HG02885 (cell line): ENCODE measurements around the gene SCFD2.
A peak's percentile ranks its signal among the peaks of the same experiment; 100 is the strongest.
"Not testable (repeated sequence)": the region's sequence is repeated elsewhere in the genome, so short reads cannot be mapped to it uniquely, and the experiment has no call there.

Source experiments
- ATAC-seq: cut with Tn5 transposase; IDR thresholded peaks from one replicate; pipeline ENCODE4 v1.9.1; 2021; ENCODE audit warnings: mild to moderate bottlenecking; ENCODE audit not compliant: unreplicated experiment, poor library complexity

SCFD2 gene

DNA sequence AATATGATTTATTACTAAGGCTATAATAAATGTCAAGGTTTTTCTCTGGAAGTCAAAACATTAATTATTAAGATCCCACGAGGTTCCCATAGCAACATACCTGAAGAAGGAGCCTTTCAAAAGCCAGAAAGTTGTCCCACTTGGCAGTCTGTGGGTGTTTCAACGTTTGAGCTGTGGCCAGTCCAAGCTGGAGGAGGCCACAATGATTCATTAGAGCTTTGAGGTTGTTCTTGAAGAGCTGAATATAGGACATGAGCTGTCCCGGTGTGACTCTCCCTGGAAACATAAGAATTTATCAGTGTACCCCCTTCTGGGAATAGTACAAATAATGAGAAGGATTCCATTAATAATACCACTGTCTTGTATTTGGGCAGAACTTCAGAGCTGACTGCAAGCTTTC is 92.1 kb downstream of the SCFD2 start:
- no peak for ATAC-seq

DNA sequence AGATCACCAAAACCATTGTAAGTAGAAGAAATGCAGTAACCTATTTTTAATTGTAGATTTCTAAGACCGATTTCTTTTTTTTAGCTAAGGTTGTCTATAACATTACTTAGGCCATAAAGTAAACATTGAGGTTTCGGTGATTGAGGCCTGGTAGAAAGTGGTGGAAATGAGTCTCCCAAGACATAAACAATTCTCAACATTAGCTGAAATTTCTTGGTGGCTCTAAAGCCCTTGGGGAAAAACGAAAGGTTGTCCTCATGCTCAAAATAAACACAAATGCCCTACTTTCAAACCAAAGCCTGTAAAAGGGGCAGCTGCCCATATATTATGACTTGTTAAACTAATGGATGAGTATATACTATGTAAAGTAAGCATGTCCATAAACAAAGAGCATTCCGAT is 98.8 kb downstream of the SCFD2 start:
- no peak for ATAC-seq

DNA sequence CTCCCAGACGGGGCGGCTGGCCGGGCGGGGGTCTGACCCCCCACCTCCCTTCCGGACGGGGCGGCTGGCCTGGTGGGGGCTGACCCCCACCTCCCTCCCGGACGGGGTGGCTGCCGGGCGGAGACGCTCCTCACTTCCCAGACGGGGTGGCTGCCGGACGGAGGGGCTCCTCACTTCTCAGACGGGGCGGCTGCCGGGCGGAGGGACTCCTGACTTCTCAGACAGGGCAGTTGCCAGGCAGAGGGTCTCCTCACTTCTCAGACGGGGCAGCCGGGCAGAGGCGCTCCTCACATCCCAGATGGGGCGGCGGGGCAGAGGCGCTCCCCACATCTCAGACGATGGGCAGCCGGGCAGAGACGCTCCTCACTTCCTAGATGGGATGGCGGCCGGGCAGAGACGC is 109.9 kb downstream of the SCFD2 start:
- not testable (repeated sequence) for ATAC-seq

DNA sequence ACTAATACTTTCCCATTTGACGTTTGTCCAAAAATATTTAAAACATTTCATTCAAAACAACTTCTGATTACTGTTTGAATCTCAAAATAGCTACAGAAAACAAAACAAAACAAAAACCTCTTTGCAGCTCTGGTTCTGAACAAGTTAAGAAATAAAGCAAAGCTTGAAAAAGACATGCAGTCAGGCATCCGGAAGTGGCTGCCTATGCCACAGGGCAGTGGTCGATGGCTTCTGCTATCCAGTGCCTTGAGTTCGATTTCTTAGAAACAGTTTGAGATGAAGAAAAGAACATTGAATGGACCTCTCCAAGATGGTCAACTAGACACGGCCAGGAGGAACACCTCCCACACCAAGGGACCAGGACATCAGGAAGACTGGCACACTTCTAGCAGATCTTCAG is 125.3 kb downstream of the SCFD2 start:
- ATAC-seq: no peak

DNA sequence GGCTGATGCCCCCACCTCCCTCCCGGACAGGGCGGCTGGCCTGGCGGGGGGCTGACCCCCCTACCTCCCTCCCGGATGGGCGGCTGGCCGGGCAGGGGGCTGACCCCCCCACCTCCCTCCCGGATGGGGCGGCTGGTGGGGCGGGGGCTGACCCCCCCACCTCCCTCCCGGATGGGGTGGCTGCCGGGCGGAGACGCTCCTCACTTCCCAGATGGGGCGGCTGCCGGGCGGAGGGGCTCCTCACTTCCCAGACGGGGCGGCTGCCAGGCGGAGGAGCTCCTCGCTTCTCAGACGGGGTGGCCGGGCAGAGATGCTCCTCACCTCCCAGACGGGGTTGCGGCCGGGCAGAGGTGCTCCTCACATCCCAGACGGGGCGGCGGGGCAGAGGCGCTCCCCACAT is 127.5 kb downstream of the SCFD2 start:
- not testable (repeated sequence) for ATAC-seq

DNA sequence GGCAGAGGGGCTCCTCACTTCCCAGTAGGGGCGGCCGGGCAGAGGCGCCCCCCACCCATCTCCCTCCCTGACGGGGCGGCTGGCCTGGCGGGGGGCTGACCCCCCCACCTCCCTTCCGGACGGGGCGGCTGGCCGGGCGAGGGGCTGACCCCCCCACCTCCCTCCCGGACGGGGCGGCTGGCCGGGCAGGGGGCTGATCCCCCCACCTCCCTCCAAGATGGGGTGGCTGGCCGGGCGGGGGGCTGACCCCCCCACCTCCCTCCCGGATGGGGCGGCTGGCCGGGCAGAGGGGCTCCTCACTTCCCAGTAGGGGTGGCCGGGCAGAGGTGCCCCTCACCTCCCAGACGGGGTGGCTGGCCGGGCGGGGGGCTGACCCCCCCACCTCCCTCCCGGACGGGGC is 128.1 kb downstream of the SCFD2 start:
- ATAC-seq: not testable (repeated sequence)

DNA sequence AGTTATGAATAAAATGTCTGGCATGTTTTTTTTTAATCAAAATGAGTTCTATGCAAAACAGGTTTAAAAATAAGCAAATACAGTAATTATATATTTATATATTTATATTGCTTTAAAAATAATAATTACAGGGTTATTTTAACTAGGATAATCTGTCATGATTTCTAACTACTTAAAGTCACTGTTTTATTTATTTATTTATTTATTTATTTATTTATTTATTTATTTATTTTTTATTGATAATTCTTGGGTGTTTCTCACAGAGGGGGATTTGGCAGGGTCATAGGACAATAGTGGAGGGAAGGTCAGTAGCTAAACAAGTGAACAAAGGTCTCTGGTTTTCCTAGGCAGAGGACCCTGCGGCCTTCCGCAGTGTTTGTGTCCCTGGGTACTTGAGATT is 129.2 kb downstream of the SCFD2 start:
- not testable (repeated sequence) for ATAC-seq

DNA sequence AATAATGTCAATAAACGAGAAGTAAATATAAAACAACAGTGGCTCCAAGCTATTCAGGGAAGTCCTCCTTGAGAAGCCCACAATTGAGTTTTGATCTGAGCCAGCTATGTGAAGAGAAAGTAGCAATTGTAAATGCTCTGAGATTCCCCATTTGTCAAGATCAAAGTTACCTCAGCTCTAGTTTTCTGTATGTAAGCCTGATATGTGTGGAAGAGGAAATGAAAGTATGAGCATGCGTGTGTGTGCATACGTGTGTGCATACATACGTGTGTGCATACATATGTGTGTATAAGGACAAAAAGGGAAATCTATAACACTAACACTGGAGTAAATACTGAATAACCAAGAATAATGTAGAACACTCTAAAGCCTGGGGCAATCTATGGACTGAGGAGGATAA is 130.3 kb downstream of the SCFD2 start:
- ATAC-seq: peak; percentile 92

DNA sequence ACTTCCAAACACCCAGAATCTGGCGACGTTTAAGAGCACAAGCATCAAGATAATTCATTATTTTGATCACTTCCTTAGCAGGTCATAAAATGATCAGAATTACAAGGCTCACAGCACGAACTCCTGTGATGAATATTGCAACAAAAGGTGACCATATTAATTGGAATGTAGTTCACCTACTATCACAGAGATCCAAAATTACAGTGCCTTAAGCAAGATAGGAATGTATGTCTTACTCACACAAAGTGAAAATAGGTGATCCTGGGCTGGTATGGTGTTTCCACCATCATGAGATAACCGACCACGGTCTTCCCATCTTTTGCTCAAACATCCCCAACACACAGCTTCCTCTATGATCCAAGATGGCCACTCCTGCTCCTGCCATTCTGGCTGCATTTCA is 131.2 kb downstream of the SCFD2 start:
- ATAC-seq: no peak

DNA sequence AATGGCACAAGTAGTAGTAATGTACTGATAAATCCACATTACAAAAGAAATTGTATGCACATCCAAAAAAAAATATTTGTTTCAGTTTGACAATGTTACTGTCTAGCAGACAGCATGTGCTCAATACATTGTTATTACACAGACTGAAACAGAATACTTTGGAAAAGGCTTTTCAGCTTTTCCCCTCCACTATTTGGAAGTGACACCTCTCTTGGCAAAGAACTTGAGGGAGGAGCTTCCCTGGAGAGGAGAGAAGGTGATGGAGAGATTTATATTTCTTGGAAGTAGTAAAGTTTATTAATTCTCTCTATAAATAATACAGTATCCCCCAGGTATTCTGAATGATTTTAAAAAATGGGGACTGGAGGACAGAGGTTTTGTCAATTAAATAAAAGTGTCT is 131.8 kb downstream of the SCFD2 start:
- no peak for ATAC-seq

DNA sequence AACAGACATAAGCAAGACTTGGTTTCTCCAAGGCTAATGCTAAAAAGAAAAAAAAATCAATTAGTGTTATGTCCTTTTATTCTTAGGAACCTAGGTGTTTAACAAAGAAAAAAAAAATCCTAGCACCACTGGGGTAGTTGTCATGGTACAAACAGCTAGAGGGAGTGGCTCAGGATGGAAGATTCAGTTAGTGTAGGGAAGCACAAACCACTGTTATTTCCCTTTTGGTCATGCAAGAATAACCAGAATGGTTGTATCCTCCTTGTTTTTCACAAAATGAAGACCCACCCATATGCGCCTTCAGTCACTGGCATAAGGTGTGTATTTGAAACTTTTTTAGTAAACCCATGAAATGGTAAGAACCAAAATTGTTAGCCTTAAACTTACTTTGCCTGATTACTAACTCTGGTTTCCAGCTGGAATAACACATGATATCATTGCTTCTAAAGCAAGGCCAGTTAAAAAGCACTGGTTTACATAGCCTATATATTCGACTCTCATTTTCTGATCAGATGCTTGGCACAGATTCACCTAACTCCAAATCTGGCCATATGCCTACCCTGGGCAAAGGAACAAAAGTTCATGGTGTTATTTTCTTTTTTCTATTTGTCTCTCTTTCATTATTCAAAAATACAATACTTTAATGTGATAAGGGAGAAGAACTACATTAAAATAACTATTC is 132.6 kb downstream of the SCFD2 start:
- ATAC-seq: no peak

DNA sequence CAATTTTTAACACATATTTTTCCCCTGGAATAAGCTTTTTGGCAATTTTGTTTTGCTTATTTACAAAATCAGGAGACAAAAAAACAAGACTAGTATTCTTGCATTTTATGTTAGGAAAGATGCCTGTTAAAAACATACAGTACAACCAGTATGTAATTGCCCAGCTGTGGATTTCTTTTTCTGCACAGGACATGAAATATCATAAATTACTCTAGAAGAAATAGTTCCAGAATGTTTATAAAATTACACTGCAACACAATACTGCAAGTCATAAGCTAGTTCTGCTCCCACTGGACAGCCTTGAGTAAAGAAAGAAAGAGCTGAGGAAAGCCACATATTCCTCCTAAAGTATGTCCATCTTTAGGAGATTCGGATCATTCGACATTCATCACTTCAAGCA is 133.5 kb downstream of the SCFD2 start:
- ATAC-seq: no peak

DNA sequence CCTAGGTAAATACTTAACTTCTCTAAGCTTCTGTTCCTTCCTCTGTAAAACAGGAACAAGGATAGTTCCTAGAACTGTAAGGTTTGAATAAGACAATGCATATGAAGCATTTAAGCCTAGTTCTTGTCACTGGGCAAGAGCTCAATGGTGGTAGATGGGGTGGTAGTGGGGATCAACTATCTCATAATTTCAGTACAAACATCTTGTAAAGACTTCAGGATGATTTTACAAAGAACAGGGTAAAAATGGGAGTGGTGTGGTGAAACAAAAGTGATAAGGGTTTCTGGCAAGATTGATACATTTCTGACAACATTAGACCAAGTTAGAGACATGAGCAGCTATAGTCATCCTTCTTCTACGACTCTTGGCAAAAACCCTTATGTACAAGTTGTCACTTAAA is 137.8 kb downstream of the SCFD2 start:
- no peak for ATAC-seq

DNA sequence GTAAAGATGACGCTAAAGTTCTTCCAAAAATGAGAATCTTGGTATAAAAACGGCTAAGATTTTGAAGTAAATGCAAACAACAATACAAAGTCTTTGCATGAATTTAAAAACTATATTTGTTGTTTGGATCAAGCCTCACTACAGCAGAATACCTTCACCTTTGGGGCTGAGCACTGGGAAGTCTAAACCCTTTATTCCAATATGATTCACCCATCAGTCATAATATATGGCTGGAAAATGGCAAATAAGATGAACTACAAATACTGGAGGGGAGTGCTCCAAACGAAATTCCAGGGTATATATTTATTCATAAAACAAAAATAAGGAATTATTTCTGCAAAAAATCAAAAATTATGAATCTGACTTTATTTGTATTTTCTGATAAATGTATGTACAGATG is 138.4 kb downstream of the SCFD2 start:
- no peak for ATAC-seq

DNA sequence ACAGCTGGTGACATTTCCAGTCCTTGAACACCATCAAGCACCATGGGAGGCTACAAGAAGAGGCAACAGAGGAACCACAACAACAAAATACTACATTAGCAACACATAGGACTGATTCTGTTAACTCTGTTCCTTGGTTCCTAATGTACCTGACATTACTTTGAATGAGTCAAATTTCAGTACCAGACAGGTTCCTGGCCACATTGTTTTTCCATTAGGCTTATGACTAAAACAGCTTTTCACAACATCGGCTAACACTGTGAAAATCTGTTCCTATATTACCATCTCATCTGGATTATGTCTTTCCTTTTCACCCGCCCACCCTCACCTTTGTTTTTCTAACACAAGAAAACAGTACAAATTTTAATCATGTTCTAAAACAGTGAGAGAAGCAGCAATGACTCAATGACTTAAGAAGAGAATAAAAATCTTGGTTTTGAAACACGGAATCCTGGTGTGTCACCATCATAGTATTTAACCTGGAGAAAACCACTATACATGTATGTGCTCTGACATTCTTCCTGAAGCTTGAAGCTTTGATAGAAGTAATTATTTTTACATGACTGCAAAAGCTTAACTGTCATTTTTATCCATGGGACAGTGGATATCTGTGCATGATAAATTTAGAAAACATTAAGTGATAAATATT is 143.9 kb downstream of the SCFD2 start:
- ATAC-seq: no peak

DNA sequence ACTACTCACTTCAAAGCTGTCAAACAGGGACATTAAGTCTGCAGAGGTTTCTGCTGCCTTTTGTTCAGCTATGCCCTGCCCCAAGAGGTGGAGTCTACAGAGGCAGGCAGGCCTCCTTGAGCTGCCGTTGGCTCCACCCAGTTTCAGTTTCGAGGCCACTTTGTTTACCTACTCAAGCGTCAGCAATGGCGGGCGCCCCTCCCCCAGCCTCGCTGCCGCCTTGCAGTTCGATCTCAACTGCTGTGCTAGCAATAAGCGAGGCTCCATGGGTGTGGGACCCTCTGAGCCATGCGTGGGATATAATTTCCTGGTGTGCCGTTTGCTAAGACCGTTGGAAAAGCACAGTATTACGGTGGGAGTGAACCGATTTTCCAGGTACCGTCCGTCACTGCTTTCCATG is 146.7 kb downstream of the SCFD2 start:
- not testable (repeated sequence) for ATAC-seq

DNA sequence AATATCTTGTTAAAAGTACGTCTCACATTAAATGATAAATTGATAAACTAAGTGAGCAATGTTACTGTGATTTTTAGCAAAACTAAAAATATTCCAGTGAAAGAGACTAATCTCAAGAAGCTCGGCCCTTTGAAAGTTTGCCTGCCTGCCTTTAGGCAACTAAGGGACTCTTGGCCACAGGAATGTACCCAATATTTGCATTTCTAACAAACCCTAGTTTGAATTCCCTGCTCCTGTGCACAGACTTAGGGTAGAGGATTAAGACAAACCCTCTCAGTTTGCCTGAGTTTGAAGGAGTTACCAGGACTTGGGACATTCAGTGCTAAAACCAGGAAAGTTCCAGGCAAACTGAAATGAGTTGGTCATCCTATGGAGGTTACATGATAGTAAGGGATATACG is 157.1 kb downstream of the SCFD2 start:
- ATAC-seq: no peak

DNA sequence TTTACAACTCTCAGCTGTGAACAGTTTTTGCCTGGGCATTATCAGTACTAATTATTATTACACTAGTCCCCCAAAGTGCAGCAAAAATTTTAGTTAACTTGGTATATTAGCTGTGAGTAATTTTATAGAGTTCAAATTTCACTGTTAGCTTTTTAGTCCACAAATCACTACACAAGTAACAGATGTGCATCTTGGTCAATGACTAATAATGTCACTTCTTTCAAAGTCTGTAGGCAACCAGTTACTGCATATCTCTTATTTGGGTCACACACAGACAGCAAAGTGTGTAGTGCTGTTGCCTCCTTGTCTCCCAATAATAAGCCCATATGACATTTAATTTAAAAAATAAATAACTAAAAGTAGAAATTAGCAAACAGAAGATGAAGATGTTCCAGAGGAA is 159.9 kb downstream of the SCFD2 start:
- ATAC-seq: peak; percentile 45

DNA sequence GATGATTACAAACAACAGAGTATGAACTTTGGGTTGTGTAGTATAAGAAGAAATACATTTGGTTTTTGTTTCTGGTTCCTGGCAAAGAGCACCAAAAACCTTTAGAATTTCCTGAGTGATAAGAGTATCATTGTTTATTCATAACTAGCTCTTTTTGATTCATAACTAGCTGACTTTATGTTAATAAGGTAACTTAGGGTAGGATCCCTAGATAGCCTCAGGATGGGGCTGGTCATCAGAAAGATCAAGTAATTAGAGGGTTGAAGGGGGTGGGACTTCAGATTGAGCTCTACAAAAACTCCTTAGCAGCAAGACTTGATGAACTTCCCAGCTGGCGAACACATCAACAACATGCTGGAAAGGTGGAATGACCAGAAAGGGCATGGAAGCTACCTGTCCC is 166.5 kb downstream of the SCFD2 start:
- no peak for ATAC-seq

DNA sequence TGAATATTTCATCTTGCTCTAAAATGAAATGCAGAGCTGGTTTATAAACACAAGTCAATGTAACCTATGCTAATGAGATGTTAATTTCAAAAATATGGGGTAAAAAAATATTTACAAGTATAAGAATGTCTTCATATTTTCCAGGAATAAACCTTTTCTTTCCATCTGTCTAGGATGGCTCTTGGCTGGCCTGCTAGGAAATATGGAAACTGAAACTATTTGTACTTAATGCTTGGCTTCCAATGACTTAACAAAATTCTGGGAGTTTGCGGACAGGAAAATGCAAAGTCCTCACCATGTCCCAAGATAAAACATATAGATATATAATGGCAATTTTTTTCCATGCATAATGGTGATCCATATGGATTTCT is 168.1 kb downstream of the SCFD2 start:
- ATAC-seq: no peak

DNA sequence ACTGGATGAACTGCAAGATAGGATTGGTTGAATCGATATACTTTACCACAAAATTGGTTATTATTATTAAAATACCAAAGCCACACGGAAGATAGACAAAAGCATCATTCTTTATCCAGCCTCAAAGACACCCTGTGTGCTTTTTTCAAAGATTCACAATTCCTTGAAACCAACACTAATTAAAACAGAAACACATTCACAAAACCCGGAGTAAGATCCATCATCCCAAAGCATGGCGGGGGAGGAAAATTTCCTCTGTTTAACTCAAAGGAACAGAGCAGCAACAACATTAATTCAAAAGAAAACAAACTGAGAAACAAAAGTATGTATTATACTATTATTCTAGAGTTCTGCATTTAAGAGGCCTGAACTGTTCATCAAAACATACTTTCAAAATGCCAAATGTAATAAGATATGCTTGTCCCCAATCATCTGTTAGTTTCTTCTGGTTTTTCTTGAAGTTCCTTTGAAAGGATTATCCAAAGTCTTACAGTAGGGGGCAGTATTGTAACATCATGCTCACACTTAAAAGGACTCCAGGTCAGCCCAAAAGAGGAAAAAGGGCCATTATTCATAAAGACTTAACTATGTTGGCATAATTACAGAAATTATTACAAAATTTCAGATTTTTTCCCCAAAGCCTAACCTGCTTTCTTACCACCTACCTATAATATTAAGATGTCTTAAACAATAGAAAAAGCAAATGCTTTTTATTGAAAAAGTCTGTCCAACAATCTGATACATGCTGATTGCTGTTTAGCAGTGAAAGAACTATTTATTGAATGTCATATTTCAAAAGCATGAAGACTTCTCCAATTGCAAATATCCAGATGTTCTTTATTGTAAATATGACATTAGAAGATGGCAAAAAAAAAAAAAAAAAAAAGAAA is 168.7 kb downstream of the SCFD2 start:
- peak; percentile 77 for ATAC-seq
